Smooth muscle cell (in vitro differentiated cells): Measurements from ENCODE around the gene AMH. TPM values are rescaled to one million over a fixed set of nuclear protein-coding genes. Genes with fewer than 3 reads are reported as not detected.
A peak's percentile ranks its signal among the peaks of the same experiment; 100 is the strongest.

Experiments used
- DNase-seq: peaks from one replicate; lab custom pipeline; 2025; ENCODE audit not compliant: unreplicated experiment; lab: John Stamatoyannopoulos, UW
- H2AFZ ChIP-seq: fragments of 200-600 bp; sonication (generic); 2 replicates; pipeline ENCODE4 v1.6.0; 2016; ENCODE audit warnings: antibody characterized with exemption, low read depth, mild to moderate bottlenecking
- H3F3A ChIP-seq: fragments of 200-600 bp; sonication (generic); 2 replicates; pipeline ENCODE4 v1.6.0; 2017; ENCODE audit warnings: antibody characterized with exemption, low read depth
- H3K27ac ChIP-seq: fragments of 200-600 bp; sonication (generic); 2 replicates; pipeline ENCODE4 v1.5.1; 2016; ENCODE audit warnings: low read depth, mild to moderate bottlenecking
- H3K27me3 ChIP-seq: fragments of 200-600 bp; sonication (generic); 2 replicates; pipeline ENCODE4 v1.6.1; 2016; ENCODE audit warnings: low read depth, mild to moderate bottlenecking
- H3K36me3 ChIP-seq: fragments of 200-600 bp; sonication (generic); 2 replicates; pipeline ENCODE4 v1.5.1; 2016; ENCODE audit warnings: low read depth
- H3K4me1 ChIP-seq: fragments of 200-600 bp; sonication (generic); 2 replicates; pipeline ENCODE4 v1.5.1; 2016; ENCODE audit warnings: low read depth
- H3K4me2 ChIP-seq: fragments of 200-600 bp; sonication (generic); 2 replicates; pipeline ENCODE4 v1.6.0; 2016; ENCODE audit warnings: mild to moderate bottlenecking
- H3K4me3 ChIP-seq: fragments of 200-600 bp; sonication (generic); 2 replicates; pipeline ENCODE4 v1.5.1; 2016; ENCODE audit warnings: mild to moderate bottlenecking
- H3K79me2 ChIP-seq: fragments of 200-600 bp; sonication (generic); 2 replicates; pipeline ENCODE4 v1.6.0; 2016; ENCODE audit warnings: low read depth, mild to moderate bottlenecking
- H3K9ac ChIP-seq: fragments of 200-600 bp; sonication (generic); 2 replicates; pipeline ENCODE4 v1.6.0; 2016; ENCODE audit warnings: low read depth
- H3K9me3 ChIP-seq: fragments of 200-600 bp; sonication (generic); replicated peaks from 2 replicates; pipeline ENCODE4 v1.5.1; 2016; ENCODE audit warnings: low read depth
- H4K20me1 ChIP-seq: fragments of 200-600 bp; sonication (generic); 2 replicates; pipeline ENCODE4 v1.6.0; 2016; ENCODE audit warnings: low read depth
- CTCF ChIP-seq: fragments of 200-600 bp; sonication (generic); IDR thresholded peaks from 2 replicates; pipeline ENCODE4 v1.5.1; 2017; ENCODE audit warnings: borderline replicate concordance, mild to moderate bottlenecking, antibody characterized with exemption; ENCODE audit not compliant: insufficient read depth, poor library complexity, severe bottlenecking
- WGBS: methylation state at CpG from one replicate; pipeline ENCODE4 v1.1.7; 2016; ENCODE audit warnings: low lambda C conversion rate; 5-methylcytosine and 5-hydroxymethylcytosine counted together
- polyA plus RNA-seq: library from polyadenylated mRNA; unstranded; fragments of >200 nt; fragmentation: Nextera tagmentation; extraction: Ambion mirVana; gene quantifications from 2 replicates; pipeline ENCODE4 v1.2.1, GENCODE V29; 2016
- total RNA-seq: library from RNA; depleted of rRNA; stranded (reverse); fragments of >200 nt; gene quantifications from 2 replicates; pipeline ENCODE4 v1.2.3, GENCODE V29; 2014

AMH gene
- total and polyA plus RNA-seq, 2 experiments from 2014 or later: 2.9 to 12.6 TPM

GRCh38 chr19:2261438-2262172 is 12.5 kb downstream of the AMH start:
- no peaks in the 10 kb centered on the region for H3K36me3 ChIP-seq
- WGBS: 71% methylated on average over 7 of the region's 7 CpGs
- H3F3A ChIP-seq: no peaks in the 10 kb centered on the region
- H3K9me3 ChIP-seq: no peaks in the 10 kb centered on the region
- H3K27ac ChIP-seq: no peak overlapping the region
- no peak for DNase-seq
- no peaks in the 10 kb centered on the region for H3K27me3 ChIP-seq
- H2AFZ ChIP-seq: no peak overlapping the region
- H3K9ac ChIP-seq: no peak overlapping the region
- no peaks in the 10 kb centered on the region for H3K4me1 ChIP-seq
- no peak overlapping the region for H3K4me3 ChIP-seq
- no peaks in the 10 kb centered on the region for H4K20me1 ChIP-seq
- no peaks in the 10 kb centered on the region for H3K79me2 ChIP-seq
- H3K4me2 ChIP-seq: no peak overlapping the region
- peak; percentile 43 for TF ChIP-seq CTCF

GRCh38 chr19:2266183-2266993 is 17.3 kb downstream of the AMH start:
- no peak for DNase-seq
- Histone ChIP-seq H4K20me1 (peaks cover 20% of the 10 kb centered on the region), H3F3A (peaks cover 11% of the 10 kb centered on the region), H3K79me2 (peaks cover 23% of the 10 kb centered on the region), H2AFZ (no peak overlapping the region), H3K36me3 (no peaks in the 10 kb centered on the region), H3K9me3 (no peaks in the 10 kb centered on the region), H3K4me1 (peaks cover 5% of the 10 kb centered on the region), H3K4me2 (no peak overlapping the region), H3K4me3 (no peak overlapping the region), H3K27me3 (no peaks in the 10 kb centered on the region), H3K9ac (no peak overlapping the region), H3K27ac (no peak overlapping the region)
- WGBS: 79% methylated on average over 18 of the region's 18 CpGs
- no peak for TF ChIP-seq CTCF

- Histone ChIP-seq H3K9ac (peak overlapping the region; percentile 87), H3K27me3 (no peaks in the 10 kb centered on the region), H3K4me1 (peaks cover 23% of the 10 kb centered on the region), H3K79me2 (peaks cover 44% of the 10 kb centered on the region), H2AFZ (peak overlapping the region; percentile 94), H3K9me3 (no peaks in the 10 kb centered on the region), H3K4me3 (peak overlapping the region; percentile 99), H3K36me3 (no peaks in the 10 kb centered on the region), H4K20me1 (peaks cover 41% of the 10 kb centered on the region), H3K27ac (no peak overlapping the region), H3F3A (peaks cover 31% of the 10 kb centered on the region), H3K4me2 (peak overlapping the region; percentile 92)
- TF ChIP-seq CTCF: no peak
- no peak for DNase-seq
- WGBS: 81% methylated on average over 4 of the region's 4 CpGs
These were observed 19.3 kb downstream of the AMH start for GRCh38 chr19:2268480-2268830.
